Body of pancreas (tissue), 4 donors: ENCODE measurements around the gene WASHC2A.
"Not testable (repeated sequence)": the region's sequence is repeated elsewhere in the genome, so short reads cannot be mapped to it uniquely, and the experiment has no call there.

Experiments
- CTCF ChIP-seq, 7 experiments: fragments of 450-650 bp in 4 of 7; fragments of 200-600 bp in 3 of 7; sonication (generic) in 3 of 7; IDR thresholded peaks; one replicate each; pipeline ENCODE4 v1.5.1; 2016 to 2019; ENCODE audit warnings: antibody characterized with exemption in 7 of 7
- POLR2A ChIP-seq, 3 donors: fragments of 450-650 bp; IDR thresholded peaks; one replicate each; pipeline ENCODE4 v1.6.1; 2016; ENCODE audit warnings: antibody characterized with exemption in 3 of 3, mild to moderate bottlenecking in 2 of 3

GRCh38 chr10:50091304-50091703 is 23.6 kb downstream of the WASHC2A start:
- not testable (repeated sequence) for TF ChIP-seq CTCF, POLR2A (IDR thresholded peaks at IDR 0.05)
